K562 (cell line): ENCODE measurements around the gene HOXB6.

Experiments
- CHCHD3 ChIP-seq: fragments of 250-450 bp; sonication (Bioruptor Pico); IDR thresholded peaks from 2 replicates; pipeline ENCODE4 v2.1.2; 2022; ENCODE audit warnings: mild to moderate bottlenecking
- CHD2 ChIP-seq: IDR thresholded peaks from 2 replicates; pipeline ENCODE4 v1.6.1; 2011; ENCODE audit warnings: low read depth, low read length
- CREB3 ChIP-seq: fragments of 450-650 bp; conservative IDR thresholded peaks from 2 replicates; pipeline ENCODE4 v1.6.1; 2016; ENCODE audit warnings: missing genetic modification characterization, low read depth, mild to moderate bottlenecking, missing compliant biosample characterization, moderate library complexity
- IRF2 ChIP-seq: sonication (generic); formaldehyde crosslinking; IDR thresholded peaks from 2 replicates; pipeline ENCODE4 v1.8.1; 2022; ENCODE audit warnings: mild to moderate bottlenecking, missing genetic modification reagents
- KLF16 ChIP-seq: IDR thresholded peaks from 2 replicates; pipeline ENCODE4 v1.6.1; 2016; ENCODE audit warnings: antibody characterized with exemption
- SP1 ChIP-seq: sonication (generic); formaldehyde crosslinking; IDR thresholded peaks from 2 replicates; pipeline ENCODE4 v1.8.1; 2022; ENCODE audit warnings: mild to moderate bottlenecking, missing genetic modification reagents
- ZNF212 ChIP-seq: fragments of 450-650 bp; formaldehyde crosslinking; IDR thresholded peaks from 2 replicates; pipeline ENCODE4 v1.4.0; 2020; ENCODE audit warnings: mild to moderate bottlenecking
- ZNF830 ChIP-seq: fragments of 250-450 bp; sonication (Bioruptor Pico); IDR thresholded peaks from 2 replicates; pipeline ENCODE4 v1.5.0; 2021; ENCODE audit warnings: mild to moderate bottlenecking

GRCh38 chr17:48628649-48629410, 24.0 kb upstream of the HOXB6 start:
- TF ChIP-seq CREB3 (tag) (no peak), CHCHD3 (CRISPR knock-in tag) (no peak), SP1 (no peak; the same call in 1 of the 2 replicates), KLF16 (no peak), IRF2 (CRISPR knock-in tag) (no peak), CHD2 (no peak), ZNF830 (no peak), ZNF212 (CRISPR knock-in tag) (no peak)
